Measurements from ENCODE around the gene HSPG2.

GRCh38 chr1:21781815-21782348 is 155.2 kb downstream of the HSPG2 start:
- TF ChIP-seq TAF1 (IDR thresholded peaks at IDR 0.05; ENCODE audit: borderline replicate concordance, low read depth, low read length) (0 out of 2 replicates have a peak, but pooled peaks have one; percentile 24), POLR2AphosphoS5 (IDR thresholded peaks at IDR 0.05; ENCODE audit: low read depth, low read length) (peak; percentile 34; the same call in 1 of the 2 replicates)
